IPS-18c (cell line): ENCODE data around the gene BLID.
A peak's percentile ranks its signal among the peaks of the same experiment; 100 is the strongest.

Source experiments
- H3K4me3 ChIP-seq: 2 replicates; pipeline ENCODE4 v1.7.0; 2013; ENCODE audit warnings: low read depth, mild to moderate bottlenecking, low read length, moderate library complexity; ENCODE audit not compliant: insufficient read depth
- H3K9me3 ChIP-seq: one replicate; pipeline ENCODE4 v1.6.1; 2013; ENCODE audit warnings: mild to moderate bottlenecking, low read length, moderate library complexity; ENCODE audit not compliant: control insufficient read depth, insufficient read depth

Gene BLID

GRCh38 chr11:122113836-122114825, 1.9 kb downstream of the BLID start:
- Histone ChIP-seq H3K4me3 (no peak overlapping the region), H3K9me3 (no peaks in the 10 kb centered on the region)

- Histone ChIP-seq H3K4me3 (no peak overlapping the region), H3K9me3 (no peaks in the 10 kb centered on the region)
These were observed 3.3 kb downstream of the BLID start for GRCh38 chr11:122112470-122113365.

GRCh38 chr11:122109932-122110331, 6.1 kb downstream of the BLID start:
- Histone ChIP-seq H3K9me3 (no peaks in the 10 kb centered on the region), H3K4me3 (no peak overlapping the region)

- Histone ChIP-seq H3K9me3 (no peaks in the 10 kb centered on the region), H3K4me3 (no peak overlapping the region)
These were observed 7.2 kb downstream of the BLID start for GRCh38 chr11:122108828-122109227.

GRCh38 chr11:122108192-122108799, 7.7 kb downstream of the BLID start:
- H3K4me3 ChIP-seq, result no peak overlapping the region
- H3K9me3 ChIP-seq, result no peaks in the 10 kb centered on the region

GRCh38 chr11:122107566-122107965, 8.4 kb downstream of the BLID start:
- H3K4me3 ChIP-seq, result no peak overlapping the region
- no peaks in the 10 kb centered on the region for H3K9me3 ChIP-seq

GRCh38 chr11:122107045-122107444, 9.0 kb downstream of the BLID start:
- Histone ChIP-seq H3K4me3 (no peak overlapping the region), H3K9me3 (no peaks in the 10 kb centered on the region)

GRCh38 chr11:122105044-122105758, 10.8 kb downstream of the BLID start:
- Histone ChIP-seq H3K4me3 (no peak overlapping the region), H3K9me3 (no peaks in the 10 kb centered on the region)

- no peak overlapping the region for H3K4me3 ChIP-seq
- no peaks in the 10 kb centered on the region for H3K9me3 ChIP-seq
These were observed 11.7 kb downstream of the BLID start for GRCh38 chr11:122104341-122104740.

- no peaks in the 10 kb centered on the region for H3K9me3 ChIP-seq
- no peak overlapping the region for H3K4me3 ChIP-seq
These were observed 12.3 kb downstream of the BLID start for GRCh38 chr11:122103726-122104125.

- Histone ChIP-seq H3K9me3 (no peaks in the 10 kb centered on the region), H3K4me3 (no peak overlapping the region)
These were observed 12.7 kb downstream of the BLID start for GRCh38 chr11:122103321-122103720.

- no peaks in the 10 kb centered on the region for H3K9me3 ChIP-seq
- no peak overlapping the region for H3K4me3 ChIP-seq
These were observed 13.6 kb downstream of the BLID start for GRCh38 chr11:122102426-122102825.

- peak overlapping the region; percentile 9; the same call in 1 of the 2 replicates for H3K4me3 ChIP-seq
- no peaks in the 10 kb centered on the region for H3K9me3 ChIP-seq
These were observed 14.3 kb downstream of the BLID start for GRCh38 chr11:122101625-122102291.

GRCh38 chr11:122100756-122101080, 15.3 kb downstream of the BLID start:
- H3K9me3 ChIP-seq, result no peaks in the 10 kb centered on the region
- H3K4me3 ChIP-seq, result peak overlapping the region; percentile 40

- no peaks in the 10 kb centered on the region for H3K9me3 ChIP-seq
- H3K4me3 ChIP-seq, result peak overlapping the region; percentile 40
These were observed 15.8 kb downstream of the BLID start for GRCh38 chr11:122100037-122100755.
